Ishikawa (cell line): ENCODE results near the gene SUN1.

Experiments
- CREB1 ChIP-seq: IDR thresholded peaks from 2 replicates; pipeline ENCODE4 v1.6.1; 2012; ENCODE audit warnings: low read depth
- EGR1 ChIP-seq: IDR thresholded peaks from 2 replicates; pipeline ENCODE4 v1.6.1; 2012
- EP300 ChIP-seq: IDR thresholded peaks from 2 replicates; pipeline ENCODE4 v1.6.1; 2012; ENCODE audit warnings: borderline replicate concordance
- FOXM1 ChIP-seq: IDR thresholded peaks from 2 replicates; pipeline ENCODE4 v1.6.1; 2012; ENCODE audit warnings: low read depth, borderline replicate concordance
- MAX ChIP-seq: IDR thresholded peaks from 2 replicates; pipeline ENCODE4 v1.6.1; 2012
- RAD21 ChIP-seq: IDR thresholded peaks from 2 replicates; pipeline ENCODE4 v1.6.1; 2012; ENCODE audit warnings: low read depth
- REST ChIP-seq: IDR thresholded peaks from 2 replicates; pipeline ENCODE4 v1.6.1; 2012; ENCODE audit warnings: low read depth, mild to moderate bottlenecking
- TAF1 ChIP-seq: IDR thresholded peaks from 2 replicates; pipeline ENCODE4 v1.6.1; 2012; ENCODE audit warnings: low read depth, mild to moderate bottlenecking
- YY1 ChIP-seq: IDR thresholded peaks from 2 replicates; pipeline ENCODE4 v1.6.1; 2012; ENCODE audit warnings: low read depth
- ZBTB7A ChIP-seq: IDR thresholded peaks from 2 replicates; pipeline ENCODE4 v1.6.1; 2012; ENCODE audit warnings: low read depth

GRCh38 chr7:849781-850180, 17.5 kb downstream of the SUN1 start:
- TF ChIP-seq MAX (no peak), TAF1 (no peak), EP300 (no peak), EGR1 (no peak), CREB1 (no peak), FOXM1 (no peak), ZBTB7A (no peak), YY1 (no peak), RAD21 (no peak), REST (no peak)
